ENCODE data around the gene LRRIQ4.

DNA sequence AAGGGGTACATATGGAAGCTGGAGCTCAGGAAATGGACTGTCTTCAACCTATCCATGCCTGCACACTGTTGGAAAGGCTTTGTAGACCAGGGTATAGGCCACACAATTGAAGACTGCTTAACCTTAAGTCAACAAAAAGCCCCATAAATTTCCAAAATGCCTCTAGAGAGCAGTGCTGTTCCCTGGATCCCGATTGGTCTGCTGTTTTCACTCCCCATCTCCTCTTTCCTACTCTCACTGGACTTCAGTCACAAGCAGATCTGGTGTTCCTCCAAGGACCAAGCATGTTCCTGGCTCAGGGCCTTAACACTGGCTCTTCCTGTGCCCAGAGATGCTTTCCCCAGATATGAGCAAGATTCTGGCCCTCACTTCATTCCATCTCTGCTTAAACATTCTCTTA is 22.9 kb downstream of the LRRIQ4 start:
- no peak for TF ChIP-seq CTCF (IDR thresholded peaks at IDR 0.05; ENCODE audit: insufficient read depth, low read depth, low read length)
- no peak for TF ChIP-seq EZH2 (IDR thresholded peaks at IDR 0.05; ENCODE audit: insufficient read depth, low read length)

All from astrocyte (in vitro differentiated cells and primary cell).